BJ (cell line): Measurements from ENCODE around the gene HOXA3. TPM values are rescaled to one million over a fixed set of nuclear protein-coding genes. Genes with fewer than 3 reads are reported as not detected.

Experiments
- CTCF ChIA-PET: fragments of 350-600 bp; formaldehyde crosslinking; extraction: SDS; loops from one replicate; lab custom pipeline; 2021; ENCODE audit warnings: antibody characterized with exemption, inconsistent platforms; lab: Yijun Ruan, JAX
- POLR2A ChIA-PET: fragments of 300-600 bp; sonication (Branson Sonifier 250); formaldehyde crosslinking; extraction: SDS; loops from one replicate; lab custom pipeline; 2021; ENCODE audit warnings: antibody characterized with exemption; lab: Charles Lee
- DNase-seq: peaks from one replicate; pipeline ENCODE4 v3.0.0-alpha.2; 2011; ENCODE audit warnings: low read depth
- H3K27me3 ChIP-seq: 2 replicates; pipeline ENCODE4 v1.6.0; 2011; ENCODE audit warnings: low read length; ENCODE audit not compliant: control insufficient read depth, insufficient read depth
- H3K36me3 ChIP-seq: 2 replicates; pipeline ENCODE4 v1.5.1; 2011; ENCODE audit warnings: low read length; ENCODE audit not compliant: control insufficient read depth, insufficient read depth
- H3K4me3 ChIP-seq: 2 replicates; pipeline ENCODE4 v1.5.1; 2011; ENCODE audit warnings: low read depth, mild to moderate bottlenecking, control low read depth, low read length
- CTCF ChIP-seq: IDR thresholded peaks from 2 replicates; pipeline ENCODE4 v1.5.1; 2011; ENCODE audit warnings: low read depth, mild to moderate bottlenecking, control low read depth, inconsistent platforms, low read length, moderate library complexity; ENCODE audit not compliant: insufficient read depth
- polyA plus RNA-seq: library from polyadenylated mRNA; depleted of rRNA; stranded (reverse); fragments of >200 nt; gene quantifications from 2 replicates; pipeline ENCODE4 v1.2.3, GENCODE V29; 2011

The HOXA3 gene
- polyA plus RNA-seq, 1 experiment = 0.15 TPM

DNA sequence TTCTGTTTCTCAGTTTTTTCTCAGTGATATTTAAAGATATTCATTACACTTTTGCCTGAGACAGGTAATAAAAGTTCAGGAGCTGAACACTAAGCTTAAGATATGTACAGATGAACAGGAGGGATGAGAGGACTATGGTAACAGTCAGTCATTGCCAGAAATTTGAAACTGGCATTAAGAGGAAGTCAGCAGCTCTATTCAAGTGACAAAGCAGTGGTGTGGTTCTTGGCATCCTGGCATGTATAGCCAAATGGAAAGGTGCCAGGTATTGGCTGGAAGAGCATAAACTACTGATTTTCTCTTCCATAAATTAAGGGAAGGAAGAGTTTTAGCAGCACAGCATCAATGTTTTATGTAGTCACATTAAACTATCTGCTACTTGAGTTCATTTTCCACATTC, 79.3 kb downstream of the HOXA3 start:
- Histone ChIP-seq H3K36me3 (no peaks in the 10 kb centered on the region), H3K4me3 (no peak overlapping the region), H3K27me3 (peaks cover 2% of the 10 kb centered on the region; the same call in 1 of the 2 replicates)
- no peak for DNase-seq
- TF ChIP-seq CTCF = no peak
- POLR2A ChIA-PET = no interaction called here
- CTCF ChIA-PET = interaction anchor here (1.1 kb wide), 1 partner anchor 44 kb away, joined by 3 read pairs; no protein-coding TSS in a partner anchor

GRCh38 chr7:27071622-27072390, 80.6 kb downstream of the HOXA3 start:
- DNase-seq = no peak
- Histone ChIP-seq H3K36me3 (no peaks in the 10 kb centered on the region), H3K27me3 (peaks cover 2% of the 10 kb centered on the region; the same call in 1 of the 2 replicates), H3K4me3 (no peak overlapping the region)
- CTCF ChIA-PET = interaction anchor here (0.6 to 1.1 kb wide), 2 partner anchors 45 to 841 kb away, joined by 3 read pairs; no protein-coding TSS in a partner anchor
- POLR2A ChIA-PET = no interaction called here
- TF ChIP-seq CTCF = no peak

DNA sequence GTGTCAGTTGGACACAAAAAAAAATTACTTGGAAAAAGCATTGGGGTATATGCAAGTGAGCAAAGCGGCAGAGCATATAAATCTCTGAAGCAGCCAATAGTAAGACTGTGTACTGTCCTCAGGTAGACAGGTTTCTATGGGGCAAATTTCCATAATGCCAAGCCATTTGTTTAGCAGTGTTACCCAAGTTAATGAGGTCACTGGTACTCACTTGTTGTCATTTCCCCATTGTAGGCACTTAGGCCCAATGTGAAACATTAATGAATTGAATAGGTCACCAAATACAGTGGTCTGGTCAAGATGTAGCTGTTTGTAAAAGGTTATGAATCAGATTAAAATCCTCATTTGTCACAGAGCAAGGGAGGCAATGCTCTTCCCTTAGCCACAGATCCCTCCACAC, 84.1 kb downstream of the HOXA3 start:
- ChIA-PET CTCF (no interaction called here), POLR2A (no interaction called here)
- no peaks in the 10 kb centered on the region for H3K36me3 ChIP-seq
- H3K27me3 ChIP-seq = peaks cover 2% of the 10 kb centered on the region; the same call in 1 of the 2 replicates
- H3K4me3 ChIP-seq = no peak overlapping the region
- no peak for DNase-seq
- no peak for TF ChIP-seq CTCF

- H3K27me3 ChIP-seq = peaks cover 2% of the 10 kb centered on the region; the same call in 1 of the 2 replicates
- CTCF ChIA-PET = interaction anchor here (1.3 to 1.6 kb wide), 2 partner anchors 10 to 85 kb away, joined by 4 read pairs; no protein-coding TSS in a partner anchor
- DNase-seq = peak; percentile 77
Observed at GRCh38 chr7:27066148-27066547, 86.2 kb downstream of the HOXA3 start.

More at GRCh38 chr7:27066148-27066547, 86.2 kb downstream of the HOXA3 start:
- Histone ChIP-seq H3K4me3 (no peak overlapping the region), H3K36me3 (no peaks in the 10 kb centered on the region)
- no peak for TF ChIP-seq CTCF
- POLR2A ChIA-PET = no interaction called here
